GM21825 (cell line): Measurements from ENCODE around the gene CCDC159.
"Not testable (repeated sequence)": the region's sequence is repeated elsewhere in the genome, so short reads cannot be mapped to it uniquely, and the experiment has no call there.

Source experiments
- ATAC-seq: cut with Tn5 transposase; IDR thresholded peaks from one replicate; pipeline ENCODE4 v1.9.1; 2021; ENCODE audit warnings: mild to moderate bottlenecking, moderate library complexity; ENCODE audit not compliant: unreplicated experiment

Gene CCDC159, protein sequence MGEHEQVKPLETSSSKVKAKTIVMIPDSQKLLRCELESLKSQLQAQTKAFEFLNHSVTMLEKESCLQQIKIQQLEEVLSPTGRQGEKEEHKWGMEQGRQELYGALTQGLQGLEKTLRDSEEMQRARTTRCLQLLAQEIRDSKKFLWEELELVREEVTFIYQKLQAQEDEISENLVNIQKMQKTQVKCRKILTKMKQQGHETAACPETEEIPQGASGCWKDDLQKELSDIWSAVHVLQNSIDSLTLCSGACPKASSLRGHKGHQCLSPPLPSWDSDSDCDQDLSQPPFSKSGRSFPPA

DNA sequence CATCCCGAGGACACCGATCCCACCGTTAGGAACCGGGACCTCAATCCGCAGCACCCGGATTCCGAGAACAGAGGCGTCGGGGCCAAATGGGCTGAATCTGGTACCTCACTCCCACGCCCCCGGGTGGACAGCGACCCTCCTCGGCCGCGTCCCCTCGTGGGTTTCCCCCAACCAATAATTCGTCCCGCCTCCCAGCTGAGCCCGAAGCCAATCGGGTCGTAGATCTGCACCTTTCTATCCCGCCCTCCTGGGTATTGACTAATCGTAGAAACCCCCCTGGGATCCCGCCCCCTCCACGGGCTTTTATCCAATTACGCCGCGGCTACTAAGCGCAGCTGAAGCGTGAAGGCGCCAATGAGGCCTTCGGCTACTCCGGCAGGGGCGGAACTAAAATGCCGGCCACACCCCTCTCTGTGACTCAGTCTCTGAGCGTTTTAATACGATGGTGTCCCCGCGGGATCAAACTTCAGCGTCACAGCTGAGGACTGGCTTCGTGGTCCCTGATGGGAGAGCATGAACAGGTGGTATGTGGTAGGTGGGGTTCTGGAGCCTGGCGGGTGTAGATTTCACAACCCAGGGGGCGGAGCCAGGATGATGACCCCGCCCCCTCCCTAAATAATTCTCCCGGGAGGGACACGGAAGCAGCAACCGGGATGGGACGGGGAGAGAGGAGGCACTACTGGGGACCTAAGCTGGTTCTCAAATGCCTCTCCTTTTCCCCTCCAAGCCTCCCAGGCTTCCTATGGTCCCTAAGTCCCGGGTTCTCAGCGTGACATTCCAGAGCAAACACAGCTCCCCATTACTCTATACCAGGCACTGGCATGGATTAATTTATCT lies at the start of gene CCDC159, which contains the start of gene TMEM205:
CCDC159 (plus strand) TSS at position 416 of the 837 bp plus-strand sequence; CDS start at position 504, 88 bp downstream.
TMEM205 (minus strand) TSS at position 165 of the 837 bp plus-strand sequence. CDS start 649 bp downstream, outside the sequence.
- peak; percentile 88 for ATAC-seq

DNA sequence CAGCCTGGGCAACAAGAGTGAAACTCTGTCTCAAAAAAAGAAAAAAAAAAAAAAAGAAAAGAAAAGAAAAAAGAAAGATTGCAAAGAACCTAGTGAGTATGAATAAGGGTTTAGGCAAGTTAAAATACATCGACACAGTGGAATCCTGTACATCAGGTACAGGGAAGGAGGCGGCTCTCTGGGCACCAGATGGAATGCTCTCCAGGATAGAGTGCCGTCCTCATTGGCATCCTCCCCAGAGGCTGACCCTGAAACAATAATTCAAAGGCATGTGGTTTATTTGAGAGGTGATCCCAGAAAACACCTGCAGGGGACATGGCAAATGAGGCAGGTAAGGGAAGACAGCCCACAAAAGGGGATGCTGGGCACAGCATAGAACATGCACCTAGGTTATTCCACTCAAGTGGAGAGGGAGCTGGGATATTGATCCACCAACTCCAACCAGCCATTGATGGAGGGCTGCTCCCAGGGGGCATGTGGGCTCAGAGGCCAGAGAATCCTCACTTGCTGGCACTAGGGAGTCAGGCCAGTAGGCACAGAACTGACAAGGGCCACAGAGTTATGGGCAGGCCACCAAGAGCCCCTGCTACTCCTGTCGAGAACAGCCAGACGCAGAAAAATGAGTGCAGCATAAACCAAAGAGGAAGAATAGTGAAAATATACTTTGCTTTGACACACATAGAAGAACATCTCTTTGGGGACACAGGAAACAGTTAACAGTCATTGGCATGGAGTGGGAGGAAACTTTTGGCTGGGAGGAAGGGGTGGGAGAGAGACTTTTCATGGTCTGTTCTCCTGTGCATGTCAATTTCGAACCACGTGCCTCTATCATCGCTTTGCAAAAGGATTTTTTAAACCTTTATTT lies 46.1 kb upstream of the CCDC159 start:
- ATAC-seq = no peak

DNA sequence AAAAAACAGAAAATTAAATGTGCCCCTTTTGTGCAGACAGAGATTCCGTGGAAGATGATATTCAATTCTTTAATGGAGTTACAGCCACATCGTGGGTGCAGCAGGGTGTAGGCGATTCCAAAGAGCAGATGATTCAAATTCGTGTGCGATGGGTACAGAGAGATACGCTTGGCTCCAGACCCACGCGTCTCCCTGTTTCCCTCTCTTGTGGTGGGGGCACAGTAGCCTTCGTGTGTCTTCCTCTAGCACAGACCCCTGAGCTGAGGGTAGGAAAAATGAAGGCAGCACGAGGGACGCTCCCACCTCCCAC lies 45.6 kb upstream of the CCDC159 start:
- no peak for ATAC-seq

DNA sequence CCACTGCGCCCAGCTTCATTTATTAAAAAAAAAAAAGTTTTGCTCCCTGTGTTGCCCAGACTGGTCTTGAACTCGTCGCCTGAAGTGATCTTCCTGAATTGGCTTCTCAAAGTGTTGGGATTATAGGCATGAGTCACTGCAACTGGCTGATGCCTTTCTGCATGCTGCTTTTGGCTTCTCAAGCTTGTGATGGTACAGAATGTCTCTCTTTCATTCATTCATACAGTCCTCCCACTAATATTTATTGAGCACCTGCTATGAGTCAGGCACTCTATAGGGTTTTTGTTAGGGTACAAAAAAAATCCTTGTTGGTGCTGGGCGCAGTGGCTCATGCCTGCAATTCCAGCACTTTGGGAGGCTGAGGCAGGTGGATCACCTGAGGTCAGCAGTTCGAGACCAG lies 41.4 kb upstream of the CCDC159 start:
- ATAC-seq = no peak

DNA sequence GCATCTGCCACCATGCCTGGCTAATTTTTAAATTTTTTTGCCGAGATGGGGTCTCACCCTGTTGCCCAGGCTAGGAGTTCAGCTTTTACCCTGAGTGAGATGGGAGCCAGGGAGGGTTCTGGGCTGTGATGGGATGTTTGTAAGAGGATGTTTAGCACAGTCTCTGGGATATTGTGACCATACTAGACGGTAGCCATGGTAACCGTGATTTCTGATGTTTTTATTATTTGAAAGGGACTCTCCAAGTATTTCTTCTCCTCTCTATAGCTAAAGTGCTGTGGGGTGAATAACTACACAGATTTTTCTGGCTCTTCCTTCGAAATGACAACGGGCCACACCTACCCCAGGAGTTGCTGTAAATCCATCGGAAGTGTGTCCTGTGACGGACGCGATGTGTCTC lies 40.0 kb upstream of the CCDC159 start:
- no peak for ATAC-seq

DNA sequence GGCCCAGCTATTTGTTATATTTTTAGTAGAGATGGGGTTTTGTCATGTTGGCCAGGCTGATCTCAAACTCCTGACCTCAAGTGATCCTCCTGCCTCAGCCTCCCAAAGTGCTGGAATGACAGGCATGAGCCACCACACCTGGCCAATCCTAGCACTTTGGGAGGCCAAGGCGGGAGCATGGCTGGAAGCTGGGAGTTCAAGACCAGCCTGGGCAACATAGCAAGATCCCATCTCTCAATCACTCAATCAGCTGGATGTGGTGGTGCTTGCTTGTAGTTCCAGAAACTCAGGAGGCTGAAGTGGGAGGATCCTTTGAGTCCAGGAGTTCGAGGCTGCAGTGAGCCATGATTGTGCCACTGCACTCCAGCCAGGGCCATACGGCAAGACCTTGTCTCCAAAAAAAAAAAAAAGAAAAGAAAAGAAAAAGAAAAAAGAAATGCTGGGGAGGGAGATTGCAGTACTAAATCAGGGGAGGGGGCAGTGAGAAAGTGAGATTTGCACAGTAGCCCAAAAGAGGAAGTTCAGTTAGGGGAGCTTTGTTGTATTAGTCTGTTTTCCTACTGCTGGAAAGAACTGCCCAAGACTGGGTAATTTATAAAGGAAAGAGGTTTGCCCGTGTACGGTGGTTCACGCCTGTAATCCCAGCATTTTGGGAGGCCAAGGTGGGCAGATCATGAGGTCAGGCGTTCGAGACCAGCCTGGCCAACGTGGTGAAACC lies 25.9 kb upstream of the CCDC159 start:
- ATAC-seq = not testable (repeated sequence)

DNA sequence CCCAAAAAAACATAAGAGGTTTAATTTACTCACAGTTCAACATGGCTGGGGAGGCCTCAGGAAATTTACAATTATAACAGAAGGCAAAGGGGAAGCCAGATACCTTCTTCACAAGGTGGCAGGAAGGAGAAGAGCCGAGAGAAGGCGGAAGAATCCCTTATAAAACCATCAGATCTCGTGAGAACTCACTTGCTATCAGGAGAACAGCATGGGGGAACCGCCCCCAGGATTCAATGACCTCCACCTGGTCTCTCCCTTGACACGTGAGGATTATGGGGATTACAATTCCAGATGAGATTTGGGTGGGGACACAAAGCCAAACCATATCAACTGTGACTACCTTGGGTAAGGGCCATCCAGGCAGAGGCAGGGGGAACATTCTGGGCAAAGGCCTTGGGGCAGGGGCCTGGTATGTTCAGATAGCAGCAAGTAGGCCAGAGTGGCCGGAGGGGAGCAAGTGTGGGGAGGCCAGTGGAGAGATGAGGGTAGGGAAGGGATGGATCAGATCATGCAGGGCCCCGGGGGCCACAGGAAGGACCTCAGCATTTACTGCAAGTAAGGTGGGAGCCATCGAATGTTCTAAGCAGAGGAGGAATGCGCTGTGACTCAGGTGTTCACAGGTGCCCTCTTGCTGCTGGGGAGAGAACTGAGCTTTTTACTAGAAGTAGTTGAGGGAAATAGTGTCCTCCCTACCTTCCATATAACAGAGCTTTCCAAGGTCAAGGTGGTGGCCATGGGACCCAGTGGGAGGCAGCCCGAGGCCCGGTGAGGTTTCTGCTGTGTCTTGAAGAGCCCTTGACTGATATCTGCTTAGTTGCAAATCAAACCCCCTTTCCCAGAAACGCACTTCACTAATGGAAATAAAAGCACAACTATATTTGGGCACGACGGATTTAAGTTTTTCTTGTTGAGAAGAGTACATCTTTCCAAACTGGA lies 24.9 kb upstream of the CCDC159 start:
- no peak for ATAC-seq

DNA sequence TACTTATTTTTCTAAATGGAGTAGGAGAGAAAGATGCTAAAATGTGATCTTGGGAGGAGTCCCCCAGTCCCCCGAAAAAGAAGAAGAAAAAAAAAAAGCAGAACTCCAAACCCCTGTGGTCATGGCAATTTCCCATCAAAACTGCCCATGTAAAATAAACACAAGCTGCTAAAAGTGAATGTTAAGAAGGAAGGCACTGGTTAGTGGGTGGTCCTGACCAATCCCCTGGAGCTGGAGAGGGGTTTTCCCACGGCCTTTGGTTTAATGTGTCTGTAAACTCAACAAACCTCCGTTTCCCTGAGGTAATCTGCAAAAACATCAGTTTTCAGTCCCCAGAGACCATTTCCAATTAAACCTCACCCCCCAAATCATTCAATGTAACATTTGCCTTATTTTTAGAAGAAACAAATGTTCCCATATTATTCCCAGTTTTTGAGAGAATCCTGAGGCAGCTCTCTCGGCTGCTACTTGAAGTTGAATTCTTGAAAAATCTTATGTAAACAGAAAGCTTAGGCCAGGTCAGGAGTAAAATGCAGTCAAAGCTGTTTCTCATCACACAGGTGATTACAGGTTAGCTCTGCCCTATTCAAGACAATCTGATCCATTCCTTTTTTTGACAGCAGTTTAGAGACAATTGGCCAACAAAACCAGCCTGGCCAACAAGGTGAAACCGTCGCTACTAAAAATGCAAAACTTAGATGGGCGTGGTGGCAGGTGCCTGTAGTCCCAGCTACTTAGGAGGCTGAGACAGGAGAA lies 23.9 kb upstream of the CCDC159 start:
- no peak for ATAC-seq

DNA sequence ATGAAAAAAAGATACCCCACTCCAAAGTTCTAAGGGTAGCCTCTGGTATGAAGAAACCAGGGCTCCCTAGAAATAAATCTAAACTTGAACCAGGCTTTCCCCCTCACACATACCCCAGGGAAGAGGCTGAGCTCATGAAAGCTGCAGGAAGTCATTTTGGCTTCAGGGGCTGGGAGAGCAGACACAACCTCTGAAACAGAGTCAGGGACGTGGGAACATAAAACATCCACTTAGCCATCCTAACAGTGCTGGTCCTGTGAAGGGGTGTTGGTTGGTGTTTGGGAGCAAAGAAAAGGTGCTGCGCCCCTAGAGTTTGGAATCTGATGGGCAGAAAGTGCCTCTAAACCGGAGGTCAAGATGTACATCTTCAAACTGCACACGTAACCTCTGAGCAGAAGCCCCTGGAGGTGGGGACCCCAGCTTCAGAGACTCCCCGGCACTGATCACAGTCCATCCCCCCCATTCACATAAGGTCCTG lies 22.7 kb upstream of the CCDC159 start:
- ATAC-seq = no peak

DNA sequence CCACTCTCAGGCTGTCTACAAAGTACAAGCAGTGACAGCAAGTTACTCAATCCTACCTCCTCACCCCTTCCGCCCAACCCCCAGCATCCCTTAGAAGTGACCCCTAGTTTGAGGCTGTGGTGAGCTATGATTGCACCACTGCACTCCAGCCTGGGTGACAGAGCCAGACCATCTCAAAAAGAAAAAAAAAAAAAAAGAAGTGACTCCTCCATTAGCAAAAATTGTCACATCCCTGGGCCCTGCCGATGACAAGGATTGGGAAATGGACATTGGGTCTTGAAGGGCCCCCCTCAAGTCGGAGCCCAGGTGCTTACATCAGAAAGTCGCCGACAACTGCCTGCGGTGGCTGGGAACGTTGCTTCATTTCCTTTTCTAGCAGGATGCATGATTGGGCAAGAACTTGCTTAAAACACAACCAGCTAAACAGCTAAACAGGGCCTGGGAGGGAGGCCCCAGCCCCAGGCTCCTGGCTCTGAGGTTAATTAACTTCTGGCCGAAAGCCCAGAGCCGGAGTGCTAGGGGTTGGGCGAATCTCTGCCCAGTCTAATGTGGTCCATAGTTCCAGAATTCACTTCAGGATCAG lies 22.1 kb upstream of the CCDC159 start:
- peak; percentile 66 for ATAC-seq

DNA sequence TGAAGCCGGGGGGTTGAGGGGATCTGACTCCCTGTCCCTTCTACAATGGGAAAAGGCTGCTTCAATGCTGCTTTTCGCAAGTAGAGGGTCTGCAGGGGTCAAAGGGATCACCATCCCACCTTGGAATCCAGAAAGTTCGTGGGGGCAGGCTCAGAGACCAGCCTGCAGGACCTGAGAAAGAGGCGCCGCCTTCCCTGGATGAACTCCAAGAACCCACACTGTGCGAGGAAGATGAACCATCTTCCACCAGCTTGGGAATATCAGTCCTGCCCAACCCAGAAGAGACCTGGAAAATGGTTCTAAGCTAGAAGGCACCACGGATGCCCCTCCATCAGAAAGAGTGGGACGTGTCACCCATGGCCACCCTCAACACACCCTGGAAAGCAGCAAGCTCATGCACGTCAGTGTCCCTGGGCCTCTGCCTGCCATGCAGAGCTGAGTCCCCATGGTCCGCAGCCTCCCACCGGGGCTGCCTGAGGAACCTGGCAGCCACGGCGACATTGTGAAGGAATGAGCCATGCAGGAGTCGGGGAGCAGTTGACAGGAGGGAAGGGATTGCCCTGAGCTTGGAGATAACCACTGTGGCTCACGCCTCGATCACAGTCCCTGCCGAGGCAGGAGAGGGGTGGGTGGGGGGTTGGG lies 21.4 kb upstream of the CCDC159 start:
- ATAC-seq = no peak

DNA sequence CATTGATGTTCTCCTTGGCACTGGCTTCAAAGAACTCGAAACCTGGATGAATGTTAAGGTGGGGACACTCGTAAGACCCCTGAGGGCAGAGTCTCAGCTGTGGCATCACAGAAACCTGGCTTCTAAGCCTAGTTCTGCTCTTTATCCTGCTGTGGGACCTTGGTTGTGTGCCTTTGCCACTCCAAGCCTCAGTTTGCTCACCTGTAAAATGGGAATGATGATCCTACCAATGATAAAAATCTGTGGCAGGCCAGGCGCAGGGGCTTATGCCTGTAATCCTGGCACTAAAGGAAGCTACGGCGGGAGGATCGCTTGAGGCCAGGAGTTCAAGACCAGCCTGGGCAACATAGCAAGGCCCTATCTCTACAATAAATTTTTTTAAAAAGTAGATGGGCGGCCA lies 20.8 kb upstream of the CCDC159 start:
- ATAC-seq = no peak

DNA sequence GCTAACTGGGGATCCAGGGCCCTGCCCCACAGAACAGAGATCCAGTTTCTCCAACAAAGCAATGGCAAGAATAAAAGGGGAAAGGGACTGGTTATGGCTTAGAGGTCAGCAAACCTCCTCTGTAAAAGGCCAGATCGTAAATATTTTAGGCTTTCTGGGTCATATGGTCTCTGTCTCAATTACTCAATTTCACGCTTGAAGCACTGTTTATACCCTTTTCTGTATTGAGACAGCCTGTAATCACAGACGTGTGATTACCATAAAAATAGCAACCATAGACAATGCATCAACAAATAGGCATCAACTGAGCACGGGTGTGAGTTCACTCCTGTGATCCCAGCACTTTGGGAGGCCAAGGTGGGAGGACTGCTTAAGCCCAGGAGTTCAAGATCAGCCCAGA lies 16.2 kb upstream of the CCDC159 start:
- ATAC-seq = no peak

DNA sequence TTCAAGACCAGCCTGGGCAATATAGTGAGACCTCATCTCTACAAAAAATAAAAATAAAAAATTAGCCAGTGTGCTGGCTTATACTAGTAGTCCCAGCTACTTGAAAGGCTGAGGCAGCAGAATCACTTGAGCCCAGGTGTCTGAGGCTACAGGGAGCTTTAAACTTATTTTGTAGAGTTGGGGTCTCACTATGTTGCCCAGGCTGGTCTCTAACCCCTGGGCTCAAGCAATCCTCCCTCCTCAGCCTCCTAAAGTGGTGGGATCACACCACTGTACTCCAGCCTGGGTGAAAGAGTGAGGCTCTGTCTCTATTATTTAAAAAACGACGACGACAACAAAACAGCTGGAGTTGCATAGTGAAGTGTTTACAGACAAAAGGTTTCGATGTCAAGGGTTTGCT lies 14.8 kb upstream of the CCDC159 start:
- ATAC-seq = no peak

DNA sequence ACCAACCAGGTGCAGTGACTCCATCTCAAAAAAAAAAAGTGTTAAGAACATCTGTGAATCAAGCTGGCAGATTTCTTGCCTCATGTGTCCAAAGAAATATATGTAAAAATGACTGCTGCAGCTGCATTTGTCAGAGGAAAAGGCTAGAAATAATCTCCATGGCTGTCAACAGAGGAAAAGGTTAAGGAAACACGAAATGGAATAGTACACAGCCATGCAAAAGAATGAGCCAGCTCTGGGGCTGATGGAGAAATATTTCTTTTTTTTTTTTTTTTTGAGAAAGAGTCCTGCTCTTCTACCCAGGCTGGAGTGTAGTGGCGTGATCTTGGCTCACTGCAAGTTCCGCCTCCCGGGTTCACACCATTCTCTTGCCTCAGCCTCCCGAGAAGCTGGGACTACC lies 13.5 kb upstream of the CCDC159 start:
- no peak for ATAC-seq

DNA sequence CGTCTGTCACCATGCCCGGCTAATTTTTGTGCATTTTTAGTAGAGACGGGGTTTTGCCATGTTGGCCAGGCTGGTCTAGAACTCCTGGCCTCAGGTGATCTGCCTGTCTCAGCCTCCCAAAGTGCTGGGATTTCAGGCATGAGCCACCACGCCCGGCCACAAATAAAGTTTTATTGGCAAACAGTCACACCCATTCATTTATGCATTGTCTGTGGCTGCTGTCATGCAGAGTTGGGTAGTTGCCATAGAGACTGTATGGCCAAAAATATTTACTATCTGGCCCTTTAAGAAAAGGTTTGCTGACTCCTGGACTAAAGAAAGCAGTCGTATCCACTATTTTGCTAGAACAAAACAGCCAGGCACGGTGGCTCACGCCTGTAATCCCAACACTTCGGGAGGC lies 12.5 kb upstream of the CCDC159 start:
- ATAC-seq = not testable (repeated sequence)

DNA sequence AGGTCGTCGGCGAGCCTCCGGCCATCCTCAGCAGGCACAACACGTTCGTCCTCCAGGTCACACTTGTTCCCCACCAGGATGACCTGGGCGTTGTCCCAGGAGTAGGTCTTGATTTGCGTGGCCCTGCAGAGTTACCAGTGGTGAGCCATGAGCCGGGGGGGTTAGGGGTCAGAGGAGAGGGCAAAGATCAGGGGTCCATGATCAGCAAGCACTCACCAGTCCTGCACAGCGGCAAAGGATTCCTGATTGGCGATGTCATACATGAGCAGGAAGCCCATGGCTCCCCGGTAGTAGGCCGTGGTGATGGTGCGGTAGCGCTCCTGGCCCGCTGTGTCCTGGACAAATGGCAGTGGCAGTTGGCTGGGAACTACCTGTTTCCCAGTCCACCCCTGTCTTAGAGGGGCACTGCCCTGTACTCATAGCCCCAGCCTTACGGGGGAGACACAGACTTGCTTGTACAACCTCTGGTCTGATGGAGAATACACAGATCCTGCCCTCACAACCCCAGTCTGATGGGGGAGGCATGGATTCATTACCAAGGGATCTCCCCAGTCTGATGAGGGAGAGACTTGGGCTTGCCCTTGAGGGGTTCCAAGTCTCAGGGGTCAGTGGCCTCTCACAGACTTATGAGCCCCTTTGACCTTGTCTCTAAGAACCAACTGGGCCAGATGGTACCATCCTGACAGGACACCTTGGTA lies 10.7 kb upstream of the CCDC159 start:
- no peak for ATAC-seq
